Measurements from ENCODE around the gene IL17RA.

The IL17RA gene

DNA sequence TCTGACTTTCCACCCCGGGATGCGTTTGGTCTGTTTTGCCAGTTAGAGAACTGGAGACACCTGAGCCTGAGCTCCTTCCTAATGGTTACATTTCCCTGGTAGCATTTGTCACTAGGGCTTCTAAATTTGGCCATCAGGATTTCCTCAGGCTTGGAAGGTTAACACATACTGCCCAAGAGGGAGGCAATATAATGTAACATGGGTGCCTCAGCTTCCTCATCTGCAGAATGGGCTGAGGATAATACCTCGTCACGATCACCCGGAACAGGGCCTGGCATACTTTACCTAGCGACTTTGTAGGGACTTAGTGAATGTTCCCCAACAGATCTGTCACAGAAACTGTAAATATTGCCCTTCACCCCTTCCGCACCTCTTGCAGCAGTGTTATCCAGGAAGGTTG lies 11.3 kb downstream of the IL17RA start:
- Histone ChIP-seq H3K4me1 (no peaks in the 10 kb centered on the region; the same call in 1 of the 2 replicates), H3K4me3 (ENCODE audit: low read depth, low read length) (no peak overlapping the region), H3K9me3 (no peaks in the 10 kb centered on the region; the same call in 1 of the 2 replicates), H3K27me3 (no peaks in the 10 kb centered on the region), H3K36me3 (no peaks in the 10 kb centered on the region)
- TF ChIP-seq, protein P1, sequence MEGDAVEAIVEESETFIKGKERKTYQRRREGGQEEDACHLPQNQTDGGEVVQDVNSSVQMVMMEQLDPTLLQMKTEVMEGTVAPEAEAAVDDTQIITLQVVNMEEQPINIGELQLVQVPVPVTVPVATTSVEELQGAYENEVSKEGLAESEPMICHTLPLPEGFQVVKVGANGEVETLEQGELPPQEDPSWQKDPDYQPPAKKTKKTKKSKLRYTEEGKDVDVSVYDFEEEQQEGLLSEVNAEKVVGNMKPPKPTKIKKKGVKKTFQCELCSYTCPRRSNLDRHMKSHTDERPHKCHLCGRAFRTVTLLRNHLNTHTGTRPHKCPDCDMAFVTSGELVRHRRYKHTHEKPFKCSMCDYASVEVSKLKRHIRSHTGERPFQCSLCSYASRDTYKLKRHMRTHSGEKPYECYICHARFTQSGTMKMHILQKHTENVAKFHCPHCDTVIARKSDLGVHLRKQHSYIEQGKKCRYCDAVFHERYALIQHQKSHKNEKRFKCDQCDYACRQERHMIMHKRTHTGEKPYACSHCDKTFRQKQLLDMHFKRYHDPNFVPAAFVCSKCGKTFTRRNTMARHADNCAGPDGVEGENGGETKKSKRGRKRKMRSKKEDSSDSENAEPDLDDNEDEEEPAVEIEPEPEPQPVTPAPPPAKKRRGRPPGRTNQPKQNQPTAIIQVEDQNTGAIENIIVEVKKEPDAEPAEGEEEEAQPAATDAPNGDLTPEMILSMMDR (IDR thresholded peaks at IDR 0.05; ENCODE audit: low read depth, low read length): no peak
- DNase-seq: no peak

DNA sequence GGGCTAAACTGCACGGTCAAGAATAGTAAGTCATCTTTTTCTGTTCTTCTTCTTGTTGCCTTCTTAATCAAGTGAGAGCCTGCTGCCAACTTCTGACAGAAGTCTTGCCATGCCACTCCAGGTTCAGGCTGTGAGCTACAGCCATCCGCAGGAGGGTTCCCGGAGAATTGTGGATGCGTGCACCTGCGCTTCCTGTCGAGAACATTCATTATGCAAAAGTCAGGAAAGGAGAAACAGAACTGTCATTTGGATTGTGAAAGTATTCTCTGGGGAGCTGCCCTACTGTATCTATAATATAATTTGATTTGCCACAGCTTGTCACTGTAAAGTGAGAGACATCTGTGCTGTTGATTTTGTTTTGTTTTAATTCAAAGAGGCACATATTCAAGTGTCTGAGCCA lies 12.3 kb downstream of the IL17RA start:
- H3K36me3 ChIP-seq: no peaks in the 10 kb centered on the region
- H3K9me3 ChIP-seq: no peaks in the 10 kb centered on the region; the same call in 1 of the 2 replicates
- H3K27me3 ChIP-seq: no peaks in the 10 kb centered on the region
- TF ChIP-seq, protein P1 (IDR thresholded peaks at IDR 0.05; ENCODE audit: low read depth, low read length): no peak
- DNase-seq: no peak
- H3K4me3 ChIP-seq (ENCODE audit: low read depth, low read length): no peak overlapping the region
- no peaks in the 10 kb centered on the region for H3K4me1 ChIP-seq

DNA sequence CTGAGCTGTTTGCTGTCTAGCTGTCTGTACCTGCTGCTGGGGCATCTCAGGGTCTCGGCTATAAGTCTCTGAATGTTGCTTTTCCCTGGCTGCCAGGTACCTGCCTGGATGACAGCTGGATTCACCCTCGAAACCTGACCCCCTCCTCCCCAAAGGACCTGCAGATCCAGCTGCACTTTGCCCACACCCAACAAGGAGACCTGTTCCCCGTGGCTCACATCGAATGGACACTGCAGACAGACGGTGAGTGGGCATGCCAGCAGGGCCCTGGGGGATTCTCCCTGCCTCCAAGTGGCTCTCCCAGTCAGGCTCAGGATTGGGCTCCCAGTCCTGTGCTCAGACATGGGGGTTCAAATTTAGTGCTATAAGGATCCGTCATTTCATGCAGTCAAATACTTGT lies 12.9 kb downstream of the IL17RA start:
- Histone ChIP-seq H3K27me3 (no peaks in the 10 kb centered on the region), H3K9me3 (no peaks in the 10 kb centered on the region; the same call in 1 of the 2 replicates), H3K4me3 (ENCODE audit: low read depth, low read length) (no peak overlapping the region), H3K36me3 (no peaks in the 10 kb centered on the region), H3K4me1 (no peaks in the 10 kb centered on the region)
- DNase-seq: no peak
- TF ChIP-seq, protein P1 (IDR thresholded peaks at IDR 0.05; ENCODE audit: low read depth, low read length): no peak

DNA sequence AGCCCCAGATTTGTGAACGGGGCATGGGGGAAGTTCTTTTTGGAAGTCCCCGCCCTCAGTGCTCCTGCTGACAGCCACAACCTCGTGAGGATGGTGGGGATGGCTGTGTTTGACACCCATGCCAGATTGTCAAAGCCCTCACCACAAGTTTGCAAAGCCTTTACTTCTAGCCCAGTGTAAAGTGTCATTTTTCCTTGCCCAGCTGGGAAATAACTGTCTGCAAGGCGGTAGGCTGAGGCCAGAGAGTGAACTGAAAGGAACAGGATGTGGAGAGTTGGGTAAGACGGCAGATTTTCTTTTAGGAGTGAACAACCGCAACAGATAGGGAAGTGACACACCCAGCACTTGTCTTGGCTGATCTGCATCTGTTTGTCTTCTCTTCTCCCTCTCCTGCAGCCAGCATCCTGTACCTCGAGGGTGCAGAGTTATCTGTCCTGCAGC lies 13.6 kb downstream of the IL17RA start:
- H3K4me1 ChIP-seq: no peaks in the 10 kb centered on the region
- H3K27me3 ChIP-seq: no peaks in the 10 kb centered on the region
- TF ChIP-seq, protein P1 (IDR thresholded peaks at IDR 0.05; ENCODE audit: low read depth, low read length): no peak
- no peaks in the 10 kb centered on the region; the same call in 1 of the 2 replicates for H3K9me3 ChIP-seq
- no peaks in the 10 kb centered on the region for H3K36me3 ChIP-seq
- H3K4me3 ChIP-seq (ENCODE audit: low read depth, low read length): no peak overlapping the region
- no peak for DNase-seq

DNA sequence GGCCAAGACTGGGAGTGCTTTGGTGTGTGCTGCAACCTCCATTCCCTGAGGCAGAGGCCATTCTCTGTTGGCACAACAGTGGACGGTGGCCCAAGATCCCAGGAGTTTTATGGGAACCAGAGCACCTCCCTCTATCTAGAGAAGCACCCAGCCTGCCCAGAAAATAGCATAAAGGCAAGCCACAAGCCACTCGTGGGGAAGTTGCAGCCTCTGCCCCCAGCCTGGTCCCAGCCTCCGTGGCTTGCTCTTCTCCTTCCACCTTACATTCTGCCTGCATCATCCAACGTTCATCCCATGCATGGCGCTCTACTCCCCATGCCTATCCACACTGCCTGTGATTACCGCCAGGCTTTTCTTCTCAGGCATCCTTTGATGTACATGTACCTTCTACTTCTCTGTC lies 15.8 kb downstream of the IL17RA start:
- DNase-seq: no peak
- Histone ChIP-seq H3K36me3 (no peaks in the 10 kb centered on the region), H3K4me1 (no peaks in the 10 kb centered on the region), H3K4me3 (ENCODE audit: low read depth, low read length) (no peak overlapping the region), H3K27me3 (no peaks in the 10 kb centered on the region), H3K9me3 (no peaks in the 10 kb centered on the region)
- TF ChIP-seq, protein P1 (IDR thresholded peaks at IDR 0.05; ENCODE audit: low read depth, low read length): no peak

DNA sequence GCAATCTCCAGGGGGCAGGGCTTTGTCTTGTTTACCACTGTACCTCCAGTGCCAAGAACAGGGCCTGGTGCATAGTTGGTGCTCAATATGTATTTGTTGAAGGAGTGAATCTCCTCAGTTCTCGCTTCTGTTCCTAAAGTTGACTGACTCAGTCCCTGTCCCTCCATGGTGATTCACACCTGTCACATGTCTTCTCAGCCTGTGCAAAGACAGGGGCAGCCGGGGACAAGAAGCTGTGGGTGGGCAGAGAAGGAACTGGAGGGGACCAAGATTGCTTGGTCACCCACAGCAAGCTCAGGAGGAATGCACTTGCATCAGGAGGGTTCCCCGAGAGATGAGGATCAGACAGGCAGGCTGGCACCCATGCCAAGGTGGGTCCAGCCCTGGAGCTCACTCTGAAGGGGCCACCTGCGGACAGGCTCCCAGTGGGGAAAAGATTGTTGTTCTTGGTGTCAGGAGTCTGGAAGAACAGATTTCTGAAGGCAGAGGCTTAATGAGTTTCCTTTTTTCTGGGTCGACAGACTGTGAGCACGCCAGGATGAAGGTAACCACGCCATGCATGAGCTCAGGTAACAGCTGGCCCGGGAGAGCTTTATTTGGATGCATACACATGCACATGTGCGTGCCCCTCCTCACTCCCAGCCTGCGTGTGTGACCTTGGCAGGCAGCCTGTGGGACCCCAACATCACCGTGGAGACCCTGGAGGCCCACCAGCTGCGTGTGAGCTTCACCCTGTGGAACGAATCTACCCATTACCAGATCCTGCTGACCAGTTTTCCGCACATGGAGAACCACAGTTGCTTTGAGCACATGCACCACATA lies 16.9 kb downstream of the IL17RA start:
- TF ChIP-seq, protein P1 (IDR thresholded peaks at IDR 0.05; ENCODE audit: low read depth, low read length): no peak
- no peaks in the 10 kb centered on the region for H3K9me3 ChIP-seq
- H3K4me1 ChIP-seq: no peaks in the 10 kb centered on the region
- H3K4me3 ChIP-seq (ENCODE audit: low read depth, low read length): no peak overlapping the region
- H3K27me3 ChIP-seq: no peaks in the 10 kb centered on the region
- H3K36me3 ChIP-seq: no peaks in the 10 kb centered on the region
- DNase-seq: no peak

Measured in BE2C (cell line).